PC-3 (cell line): ENCODE measurements around the gene TSPAN17. TPM values are rescaled to one million over a fixed set of nuclear protein-coding genes. Genes with fewer than 3 reads are reported as not detected.

ENCODE experiments used
- ATAC-seq: fragments of 200-7000 bp; cut with Tn5 transposase; 2 replicates; pipeline ENCODE4 v1.9.1; 2020; ENCODE audit warnings: mild to moderate bottlenecking, moderate library complexity
- BruUV-seq: library from RNA; stranded (reverse); fragments of 400-500 nt; replicated peaks from 2 replicates; lab custom pipeline; 2021; lab: Mats Ljungman, UMichigan
- CTCF ChIA-PET: fragments of 300-600 bp; sonication (Branson Sonifier 250); formaldehyde crosslinking; loops from one replicate; lab custom pipeline; 2022; ENCODE audit warnings: antibody characterized with exemption; lab: Charles Lee
- POLR2A ChIA-PET: fragments of 300-600 bp; sonication (Branson Sonifier 250); formaldehyde crosslinking; loops from one replicate; lab custom pipeline; 2022; ENCODE audit warnings: antibody characterized with exemption; ENCODE audit not compliant: unreplicated experiment; lab: Charles Lee
- DNase-seq: peaks from one replicate; pipeline ENCODE4 v3.0.0-alpha.2; 2015
- H2AFZ ChIP-seq: fragments of 300-600 bp; sonication (generic); 2 replicates; pipeline ENCODE4 v1.6.0; 2016; ENCODE audit warnings: antibody characterized with exemption, low read length
- H3F3A ChIP-seq: fragments of 300-600 bp; sonication (generic); one replicate; pipeline ENCODE4 v1.6.0; 2017; ENCODE audit warnings: antibody characterized with exemption, low read length, control low read depth, mild to moderate bottlenecking; ENCODE audit not compliant: unreplicated experiment
- H3K27ac ChIP-seq: fragments of 300-600 bp; sonication (generic); 2 replicates; pipeline ENCODE4 v1.5.1; 2016; ENCODE audit warnings: mild to moderate bottlenecking, low read length
- H3K27me3 ChIP-seq: fragments of 300-600 bp; sonication (generic); 2 replicates; pipeline ENCODE4 v1.6.1; 2016; ENCODE audit warnings: low read length, mixed read lengths
- H3K36me3 ChIP-seq: fragments of 300-600 bp; sonication (generic); 2 replicates; pipeline ENCODE4 v1.6.1; 2016; ENCODE audit warnings: low read depth, mixed run types, low read length, mixed read lengths
- H3K4me1 ChIP-seq: fragments of 300-600 bp; sonication (generic); 2 replicates; pipeline ENCODE4 v1.5.1; 2016; ENCODE audit warnings: low read length; ENCODE audit not compliant: insufficient read depth
- H3K4me2 ChIP-seq: fragments of 300-600 bp; sonication (generic); 2 replicates; pipeline ENCODE4 v1.6.0; 2016; ENCODE audit warnings: low read length
- H3K4me3 ChIP-seq: fragments of 300-600 bp; sonication (generic); 2 replicates; pipeline ENCODE4 v1.5.1; 2016; ENCODE audit warnings: mild to moderate bottlenecking, low read length, mixed read lengths
- H3K79me2 ChIP-seq: fragments of 300-600 bp; sonication (generic); 2 replicates; pipeline ENCODE4 v1.6.1; 2017; ENCODE audit warnings: low read length, mixed read lengths
- H3K9ac ChIP-seq: fragments of 300-600 bp; sonication (generic); 2 replicates; pipeline ENCODE4 v1.6.0; 2016; ENCODE audit warnings: mild to moderate bottlenecking, low read length
- H3K9me2 ChIP-seq: fragments of 300-600 bp; sonication (generic); replicated peaks from 2 replicates; pipeline ENCODE4 v1.6.1; 2016; ENCODE audit warnings: mixed run types, low read length, mixed read lengths
- H3K9me3 ChIP-seq: fragments of 300-600 bp; sonication (generic); 2 replicates; pipeline ENCODE4 v1.6.1; 2016; ENCODE audit warnings: low read length, mixed read lengths
- H4K20me1 ChIP-seq: fragments of 300-600 bp; sonication (generic); 2 replicates; pipeline ENCODE4 v1.6.1; 2016; ENCODE audit warnings: low read length, mixed read lengths
- EZH2 ChIP-seq: fragments of 300-600 bp; sonication (generic); IDR thresholded peaks from one replicate; pipeline ENCODE4 v1.6.1; 2017; ENCODE audit warnings: antibody characterized with exemption, mild to moderate bottlenecking, low read length; ENCODE audit not compliant: unreplicated experiment
- EZH2phosphoT487 ChIP-seq: fragments of 300-600 bp; sonication (generic); IDR thresholded peaks from 2 replicates; pipeline ENCODE4 v1.6.1; 2018; ENCODE audit warnings: mild to moderate bottlenecking, antibody characterized with exemption, low read length, borderline replicate concordance
- intact Hi-C: fragments of 100-400 bp; cut with micrococcal nuclease; formaldehyde crosslinking; loops from 2 replicates; pipeline ENCODE4 v1.9.0; 2023
- total RNA-seq: library from RNA; depleted of rRNA; stranded (reverse); fragments of >200 nt; gene quantifications from 2 replicates; pipeline ENCODE4 v1.2.3, GENCODE V29; 2014
- TF ChIP-seq, protein P1 (sequence below): fragments of 300-600 bp; sonication (generic); conservative IDR thresholded peaks from 2 replicates; pipeline ENCODE4 v1.5.1; 2017; ENCODE audit warnings: antibody characterized with exemption, low read depth, mild to moderate bottlenecking, low read length

Gene TSPAN17
- total RNA-seq, 1 experiment from 2014 or later = 47.3 TPM

- Histone ChIP-seq H3K27ac (no peak overlapping the region), H3K27me3 (no peaks in the 10 kb centered on the region), H3K4me1 (peaks cover 5% of the 10 kb centered on the region), H3K9me3 (no peaks in the 10 kb centered on the region), H4K20me1 (peaks cover 11% of the 10 kb centered on the region), H3K4me3 (no peak overlapping the region), H3K36me3 (no peaks in the 10 kb centered on the region), H3K79me2 (0 out of 2 replicates have a peak, but pooled peaks cover 6% of the 10 kb centered on the region), H3K4me2 (no peak overlapping the region), H3F3A (no peaks in the 10 kb centered on the region), H3K9me2 (no peaks in the 10 kb centered on the region), H3K9ac (no peak overlapping the region), H2AFZ (no peak overlapping the region)
- POLR2A ChIA-PET = no interaction called here
- TF ChIP-seq, protein P1, sequence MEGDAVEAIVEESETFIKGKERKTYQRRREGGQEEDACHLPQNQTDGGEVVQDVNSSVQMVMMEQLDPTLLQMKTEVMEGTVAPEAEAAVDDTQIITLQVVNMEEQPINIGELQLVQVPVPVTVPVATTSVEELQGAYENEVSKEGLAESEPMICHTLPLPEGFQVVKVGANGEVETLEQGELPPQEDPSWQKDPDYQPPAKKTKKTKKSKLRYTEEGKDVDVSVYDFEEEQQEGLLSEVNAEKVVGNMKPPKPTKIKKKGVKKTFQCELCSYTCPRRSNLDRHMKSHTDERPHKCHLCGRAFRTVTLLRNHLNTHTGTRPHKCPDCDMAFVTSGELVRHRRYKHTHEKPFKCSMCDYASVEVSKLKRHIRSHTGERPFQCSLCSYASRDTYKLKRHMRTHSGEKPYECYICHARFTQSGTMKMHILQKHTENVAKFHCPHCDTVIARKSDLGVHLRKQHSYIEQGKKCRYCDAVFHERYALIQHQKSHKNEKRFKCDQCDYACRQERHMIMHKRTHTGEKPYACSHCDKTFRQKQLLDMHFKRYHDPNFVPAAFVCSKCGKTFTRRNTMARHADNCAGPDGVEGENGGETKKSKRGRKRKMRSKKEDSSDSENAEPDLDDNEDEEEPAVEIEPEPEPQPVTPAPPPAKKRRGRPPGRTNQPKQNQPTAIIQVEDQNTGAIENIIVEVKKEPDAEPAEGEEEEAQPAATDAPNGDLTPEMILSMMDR = no peak
- TF ChIP-seq EZH2 (no peak), EZH2phosphoT487 (no peak)
- CTCF ChIA-PET = no interaction called here
- DNase-seq (no peak), ATAC-seq (no peak)
- BruUV-seq = no TSS peak
- intact Hi-C loops = no loop called here
Observed at GRCh38 chr5:176606875-176607274, 40.4 kb upstream of the TSPAN17 start.

DNA sequence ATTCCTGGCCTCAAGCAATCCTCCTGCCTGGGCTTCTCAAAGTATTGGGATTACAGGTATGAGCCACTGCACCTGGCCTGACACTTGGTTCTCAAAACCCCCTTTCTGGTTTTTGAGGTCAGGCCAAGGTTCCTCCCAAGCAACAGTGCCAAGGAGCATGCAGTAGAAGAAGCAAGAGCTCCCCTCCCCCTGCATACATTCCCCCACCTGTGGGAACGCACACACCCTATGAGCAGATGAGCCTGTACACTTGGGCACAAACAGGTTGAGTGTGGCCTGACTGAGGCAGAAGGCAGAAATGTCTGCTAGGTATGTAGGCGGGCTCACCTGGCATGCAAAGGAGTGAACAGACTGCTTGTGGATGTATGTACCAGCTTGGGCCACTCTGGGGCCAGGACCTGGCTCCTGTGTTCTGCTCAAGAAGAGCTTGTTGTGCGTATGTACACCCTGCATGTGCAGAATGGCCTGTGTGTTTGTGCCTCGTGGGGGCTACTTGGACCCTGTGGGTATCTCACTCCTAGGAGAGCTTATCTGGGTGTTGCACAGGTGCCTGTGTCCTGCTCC is 39.1 kb upstream of the TSPAN17 start:
- Histone ChIP-seq H3K9me3 (no peaks in the 10 kb centered on the region), H3K27ac (no peak overlapping the region), H3K4me3 (no peak overlapping the region), H3K36me3 (no peaks in the 10 kb centered on the region), H3K27me3 (no peaks in the 10 kb centered on the region), H3K79me2 (0 out of 2 replicates have a peak, but pooled peaks cover 6% of the 10 kb centered on the region), H3K9ac (no peak overlapping the region), H3K4me2 (no peak overlapping the region), H2AFZ (no peak overlapping the region), H3K4me1 (peaks cover 5% of the 10 kb centered on the region), H3F3A (no peaks in the 10 kb centered on the region), H4K20me1 (peaks cover 11% of the 10 kb centered on the region), H3K9me2 (no peaks in the 10 kb centered on the region)
- ATAC-seq (no peak), DNase-seq (no peak)
- ChIA-PET CTCF (no interaction called here), POLR2A (no interaction called here)
- TF ChIP-seq EZH2phosphoT487 (no peak), EZH2 (no peak)
- TF ChIP-seq, protein P1 = no peak
- intact Hi-C loops = no loop called here
- BruUV-seq = no TSS peak

- H3K4me1 ChIP-seq = peaks cover 13% of the 10 kb centered on the region
- no peak for TF ChIP-seq EZH2
- no peak for TF ChIP-seq EZH2phosphoT487
- TF ChIP-seq, protein P1 = no peak
- ChIA-PET CTCF (no interaction called here), POLR2A (no interaction called here)
- ATAC-seq (peak; percentile 27), DNase-seq (no peak)
- H3K36me3 ChIP-seq = no peaks in the 10 kb centered on the region
- H3K27me3 ChIP-seq = no peaks in the 10 kb centered on the region
- intact Hi-C loops = no loop called here
- H3F3A ChIP-seq = no peaks in the 10 kb centered on the region
- H3K9me3 ChIP-seq = no peaks in the 10 kb centered on the region
- peak overlapping the region; percentile 91 for H3K4me2 ChIP-seq
- TSS peak; percentile 59 for BruUV-seq
- no peak overlapping the region for H3K27ac ChIP-seq
- peaks cover 11% of the 10 kb centered on the region for H4K20me1 ChIP-seq
- H2AFZ ChIP-seq = peak overlapping the region; percentile 73
- 0 out of 2 replicates have a peak overlapping the region, but pooled peaks have one; percentile 17 for H3K9ac ChIP-seq
- H3K4me3 ChIP-seq = peak overlapping the region; percentile 77
- 0 out of 2 replicates have a peak, but pooled peaks cover 6% of the 10 kb centered on the region for H3K79me2 ChIP-seq
- no peaks in the 10 kb centered on the region for H3K9me2 ChIP-seq
Observed at GRCh38 chr5:176608937-176609723, 38.2 kb upstream of the TSPAN17 start.
